B cell (primary cell): ENCODE data around the gene TAX1BP3.

Source experiments
- CTCF ChIP-seq: fragments of 200-600 bp; IDR thresholded peaks from one replicate; pipeline ENCODE4 v1.8.0; 2022; ENCODE audit warnings: antibody characterized with exemption, mild to moderate bottlenecking
- EZH2 ChIP-seq: IDR thresholded peaks from 2 replicates; pipeline ENCODE4 v1.6.1; 2012; ENCODE audit warnings: borderline replicate concordance, low read depth, mild to moderate bottlenecking, moderate library complexity, low read length; ENCODE audit not compliant: insufficient read depth, poor library complexity, severe bottlenecking

DNA sequence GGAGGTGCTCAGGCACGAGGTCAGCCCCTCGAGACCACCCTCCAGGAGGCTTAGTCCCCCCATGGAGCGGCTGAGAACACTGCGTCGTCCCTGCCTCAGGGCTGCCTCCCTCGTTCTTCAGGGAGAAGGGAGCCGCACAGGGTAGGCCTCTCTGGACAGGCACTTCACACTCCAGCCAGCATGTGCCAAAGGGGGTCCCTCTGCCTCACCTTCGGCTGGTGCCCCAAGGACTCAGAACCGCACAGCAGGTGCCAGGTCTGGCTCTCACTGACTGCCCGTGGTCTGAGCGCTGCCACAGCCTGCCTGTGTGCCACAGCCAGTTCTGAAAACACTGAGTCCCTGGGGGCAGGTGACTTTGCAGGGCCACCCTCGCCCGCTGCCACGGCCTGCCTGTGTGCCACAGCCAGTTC lies 20.5 kb upstream of the TAX1BP3 start:
- TF ChIP-seq CTCF: no peak
- no peak for TF ChIP-seq EZH2
